HepG2 (cell line): ENCODE measurements around the gene IPCEF1. TPM values are rescaled to one million over a fixed set of nuclear protein-coding genes. Genes with fewer than 3 reads are reported as not detected.

Experiments
- ATF7 ChIP-seq, 2 experiments: fragments of 450-650 bp in 1 of 2; sonication (generic) in 1 of 2; formaldehyde crosslinking in 1 of 2; IDR thresholded peaks; 2 replicates each; pipeline versions ENCODE4 v1.4.0 to v1.6.1; 2016 to 2020; ENCODE audit warnings: antibody characterized with exemption in 1 of 2, mild to moderate bottlenecking in 1 of 2, missing genetic modification reagents in 1 of 2
- MTA1 ChIP-seq: sonication (generic); formaldehyde crosslinking; IDR thresholded peaks from 2 replicates; pipeline ENCODE4 v1.4.0; 2020; ENCODE audit warnings: missing genetic modification reagents, mild to moderate bottlenecking, borderline replicate concordance
- MYNN ChIP-seq: sonication (generic); formaldehyde crosslinking; IDR thresholded peaks from 2 replicates; pipeline ENCODE4 v1.4.0; 2020; ENCODE audit warnings: mild to moderate bottlenecking, low read depth, missing genetic modification reagents
- NR2C2 ChIP-seq: sonication (generic); formaldehyde crosslinking; IDR thresholded peaks from 2 replicates; pipeline ENCODE4 v1.4.0; 2020; ENCODE audit warnings: missing genetic modification reagents, mild to moderate bottlenecking, moderate library complexity, borderline replicate concordance
- TOPORS ChIP-seq: sonication (generic); formaldehyde crosslinking; IDR thresholded peaks from 2 replicates; pipeline ENCODE4 v1.8.0; 2023; ENCODE audit warnings: mild to moderate bottlenecking, missing genetic modification reagents
- ZBTB42 ChIP-seq: sonication (generic); formaldehyde crosslinking; IDR thresholded peaks from 2 replicates; pipeline ENCODE4 v1.5.0; 2020; ENCODE audit warnings: mild to moderate bottlenecking, missing genetic modification reagents
- ZFP36L1 ChIP-seq: sonication (generic); formaldehyde crosslinking; IDR thresholded peaks from 2 replicates; pipeline ENCODE4 v1.8.0; 2022; ENCODE audit warnings: mild to moderate bottlenecking, missing genetic modification reagents, moderate library complexity
- ZNF318 ChIP-seq: sonication (generic); formaldehyde crosslinking; IDR thresholded peaks from 2 replicates; pipeline ENCODE4 v1.4.0; 2020; ENCODE audit warnings: mild to moderate bottlenecking, missing genetic modification reagents
- ZNF333 ChIP-seq: sonication (generic); formaldehyde crosslinking; IDR thresholded peaks from 2 replicates; pipeline ENCODE4 v1.4.0; 2020; ENCODE audit warnings: mild to moderate bottlenecking, missing genetic modification reagents, borderline replicate concordance
- polyA plus RNA-seq, 8 experiments: library from polyadenylated mRNA; depleted of rRNA in 3 of 8; stranded (reverse) in 7 of 8; unstranded in 1 of 8; fragments of >200 nt; fragmentation: Illumina TruSeq in 4 of 8; extraction: Trizol in 4 of 8; gene quantifications; 2 replicates each; pipeline versions ENCODE4 v1.2.1 to v1.2.3, GENCODE V29; 2011 to 2016; ENCODE audit warnings: low read depth in 4 of 8, missing spikeins in 1 of 8, mixed read lengths in 1 of 8; ENCODE audit not compliant: insufficient read depth in 1 of 8
- total RNA-seq, 5 experiments: library from RNA; depleted of rRNA; stranded (reverse); fragments of >200 nt; fragmentation: Illumina TruSeq; extraction: Trizol; gene quantifications; 2 replicates each; pipeline ENCODE4 v1.2.3, GENCODE V29; 2016; ENCODE audit warnings: low read depth in 1 of 5
- TF ChIP-seq, protein P1 (sequence below): sonication (generic); formaldehyde crosslinking; IDR thresholded peaks from 2 replicates; pipeline ENCODE4 v1.9.0; 2021; ENCODE audit warnings: missing genetic modification reagents, borderline replicate concordance
- TF ChIP-seq, protein P2 (sequence below): sonication (generic); formaldehyde crosslinking; IDR thresholded peaks from 2 replicates; pipeline ENCODE4 v1.4.0; 2020; ENCODE audit warnings: mild to moderate bottlenecking, missing genetic modification reagents

The IPCEF1 gene
- total and polyA plus RNA-seq, 2 of the 13 experiments (the other 11 are each of a cell fraction or from before 2014, with no cell fraction given), result 0.03 TPM; not detected in 1

- TF ChIP-seq ZNF318 (CRISPR knock-in tag), result no peak
- TF ChIP-seq ZBTB42 (CRISPR knock-in tag), result no peak
- TF ChIP-seq ZNF333 (CRISPR knock-in tag), result peak; percentile 90
- no peak for TF ChIP-seq MTA1 (CRISPR knock-in tag)
- no peak for TF ChIP-seq NR2C2 (CRISPR knock-in tag)
- TF ChIP-seq, protein P1, sequence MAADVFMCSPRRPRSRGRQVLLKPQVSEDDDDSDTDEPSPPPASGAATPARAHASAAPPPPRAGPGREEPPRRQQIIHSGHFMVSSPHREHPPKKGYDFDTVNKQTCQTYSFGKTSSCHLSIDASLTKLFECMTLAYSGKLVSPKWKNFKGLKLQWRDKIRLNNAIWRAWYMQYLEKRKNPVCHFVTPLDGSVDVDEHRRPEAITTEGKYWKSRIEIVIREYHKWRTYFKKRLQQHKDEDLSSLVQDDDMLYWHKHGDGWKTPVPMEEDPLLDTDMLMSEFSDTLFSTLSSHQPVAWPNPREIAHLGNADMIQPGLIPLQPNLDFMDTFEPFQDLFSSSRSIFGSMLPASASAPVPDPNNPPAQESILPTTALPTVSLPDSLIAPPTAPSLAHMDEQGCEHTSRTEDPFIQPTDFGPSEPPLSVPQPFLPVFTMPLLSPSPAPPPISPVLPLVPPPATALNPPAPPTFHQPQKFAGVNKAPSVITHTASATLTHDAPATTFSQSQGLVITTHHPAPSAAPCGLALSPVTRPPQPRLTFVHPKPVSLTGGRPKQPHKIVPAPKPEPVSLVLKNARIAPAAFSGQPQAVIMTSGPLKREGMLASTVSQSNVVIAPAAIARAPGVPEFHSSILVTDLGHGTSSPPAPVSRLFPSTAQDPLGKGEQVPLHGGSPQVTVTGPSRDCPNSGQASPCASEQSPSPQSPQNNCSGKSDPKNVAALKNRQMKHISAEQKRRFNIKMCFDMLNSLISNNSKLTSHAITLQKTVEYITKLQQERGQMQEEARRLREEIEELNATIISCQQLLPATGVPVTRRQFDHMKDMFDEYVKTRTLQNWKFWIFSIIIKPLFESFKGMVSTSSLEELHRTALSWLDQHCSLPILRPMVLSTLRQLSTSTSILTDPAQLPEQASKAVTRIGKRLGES (CRISPR knock-in tag), result no peak
- TF ChIP-seq ZFP36L1 (CRISPR knock-in tag), result no peak
- TF ChIP-seq, protein P2, sequence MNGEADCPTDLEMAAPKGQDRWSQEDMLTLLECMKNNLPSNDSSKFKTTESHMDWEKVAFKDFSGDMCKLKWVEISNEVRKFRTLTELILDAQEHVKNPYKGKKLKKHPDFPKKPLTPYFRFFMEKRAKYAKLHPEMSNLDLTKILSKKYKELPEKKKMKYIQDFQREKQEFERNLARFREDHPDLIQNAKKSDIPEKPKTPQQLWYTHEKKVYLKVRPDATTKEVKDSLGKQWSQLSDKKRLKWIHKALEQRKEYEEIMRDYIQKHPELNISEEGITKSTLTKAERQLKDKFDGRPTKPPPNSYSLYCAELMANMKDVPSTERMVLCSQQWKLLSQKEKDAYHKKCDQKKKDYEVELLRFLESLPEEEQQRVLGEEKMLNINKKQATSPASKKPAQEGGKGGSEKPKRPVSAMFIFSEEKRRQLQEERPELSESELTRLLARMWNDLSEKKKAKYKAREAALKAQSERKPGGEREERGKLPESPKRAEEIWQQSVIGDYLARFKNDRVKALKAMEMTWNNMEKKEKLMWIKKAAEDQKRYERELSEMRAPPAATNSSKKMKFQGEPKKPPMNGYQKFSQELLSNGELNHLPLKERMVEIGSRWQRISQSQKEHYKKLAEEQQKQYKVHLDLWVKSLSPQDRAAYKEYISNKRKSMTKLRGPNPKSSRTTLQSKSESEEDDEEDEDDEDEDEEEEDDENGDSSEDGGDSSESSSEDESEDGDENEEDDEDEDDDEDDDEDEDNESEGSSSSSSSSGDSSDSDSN (CRISPR knock-in tag), result no peak
- peak; percentile 87 for TF ChIP-seq ATF7 (IDR thresholded peaks at IDR 0.05)
- TF ChIP-seq ATF7 (CRISPR knock-in tag; IDR thresholded peaks at IDR 0.05), result no peak
- no peak for TF ChIP-seq TOPORS (CRISPR knock-in tag)
- no peak for TF ChIP-seq MYNN (CRISPR knock-in tag)
These were observed 72.2 kb downstream of the IPCEF1 start (continued) for GRCh38 chr6:154284313-154284853.
